ENCODE measurements around the gene MT1G. TPM values are rescaled to one million over a fixed set of nuclear protein-coding genes. Genes with fewer than 3 reads are reported as not detected.
A peak's percentile ranks its signal among the peaks of the same experiment; 100 is the strongest.

Gene MT1G
- total and polyA plus RNA-seq, 2 experiments from 2014 or later = 184 to 1,014 TPM

- Histone ChIP-seq H3K27ac (ENCODE audit: low read depth) (no peak within 1 kb of the TSS), H3K79me2 (replicated peaks; ENCODE audit: insufficient read depth) (no peaks in the 10 kb centered on the region), H3K9me2 (ENCODE audit: insufficient read depth) (no peaks in the 10 kb centered on the region; the same call in 1 of the 2 replicates), H4K20me1 (replicated peaks; ENCODE audit: insufficient read depth) (peaks cover 2% of the 10 kb centered on the region; the same call in 1 of the 2 replicates), H3K4me1 (ENCODE audit: insufficient read depth) (peaks cover 37% of the 10 kb centered on the region), H3K4me3 (peak within 1 kb of the TSS; percentile 63), H2AFZ (peak within 1 kb of the TSS; percentile 98), H3F3A (replicated peaks; ENCODE audit: low read depth) (0 out of 2 replicates have a peak, but pooled peaks cover 8% of the 10 kb centered on the region), H3K27me3 (ENCODE audit: insufficient read depth) (peaks cover 100% of the 10 kb centered on the region), H3K36me3 (ENCODE audit: insufficient read depth) (no peaks in the 10 kb centered on the region), H3K4me2 (peak within 1 kb of the TSS; percentile 84)
- Mint-ChIP-seq H3K4me1 (peaks cover 41% of the 10 kb centered on the region), H3K27me3 (ENCODE audit: insufficient read depth, low read depth, poor library complexity) (peaks cover 88% of the 10 kb centered on the region), H3K36me3 (ENCODE audit: low read depth) (peaks cover 14% of the 10 kb centered on the region; the same call in 1 of the 3 replicates), H3K9me3 (peaks cover 11% of the 10 kb centered on the region; the same call in 1 of the 3 replicates), H3K4me3 (peak within 1 kb of the TSS; percentile 82), H3K27ac (no peak within 1 kb of the TSS)
- DNase-seq (ENCODE audit: low spot score) = peak; percentile 81
- ATAC-seq = peak; percentile 86
- no peak for TF ChIP-seq ZNF462 (CRISPR knock-in tag; IDR thresholded peaks at IDR 0.05)
- TF ChIP-seq CREB1 (CRISPR knock-in tag; IDR thresholded peaks at IDR 0.05; ENCODE audit: low read depth) = no peak
- peak; percentile 80 for TF ChIP-seq POLR2AphosphoS5 (IDR thresholded peaks at IDR 0.05; ENCODE audit: low read depth)
- TF ChIP-seq, protein P1, sequence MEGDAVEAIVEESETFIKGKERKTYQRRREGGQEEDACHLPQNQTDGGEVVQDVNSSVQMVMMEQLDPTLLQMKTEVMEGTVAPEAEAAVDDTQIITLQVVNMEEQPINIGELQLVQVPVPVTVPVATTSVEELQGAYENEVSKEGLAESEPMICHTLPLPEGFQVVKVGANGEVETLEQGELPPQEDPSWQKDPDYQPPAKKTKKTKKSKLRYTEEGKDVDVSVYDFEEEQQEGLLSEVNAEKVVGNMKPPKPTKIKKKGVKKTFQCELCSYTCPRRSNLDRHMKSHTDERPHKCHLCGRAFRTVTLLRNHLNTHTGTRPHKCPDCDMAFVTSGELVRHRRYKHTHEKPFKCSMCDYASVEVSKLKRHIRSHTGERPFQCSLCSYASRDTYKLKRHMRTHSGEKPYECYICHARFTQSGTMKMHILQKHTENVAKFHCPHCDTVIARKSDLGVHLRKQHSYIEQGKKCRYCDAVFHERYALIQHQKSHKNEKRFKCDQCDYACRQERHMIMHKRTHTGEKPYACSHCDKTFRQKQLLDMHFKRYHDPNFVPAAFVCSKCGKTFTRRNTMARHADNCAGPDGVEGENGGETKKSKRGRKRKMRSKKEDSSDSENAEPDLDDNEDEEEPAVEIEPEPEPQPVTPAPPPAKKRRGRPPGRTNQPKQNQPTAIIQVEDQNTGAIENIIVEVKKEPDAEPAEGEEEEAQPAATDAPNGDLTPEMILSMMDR (conservative IDR thresholded peaks at IDR 0.05; ENCODE audit: low read depth in 2 of 2) = no peak
- peak; percentile 52 for TF ChIP-seq EZH2phosphoT487 (IDR thresholded peaks at IDR 0.05; ENCODE audit: unreplicated experiment)
- no peak for TF ChIP-seq ZNF331 (CRISPR knock-in tag; IDR thresholded peaks at IDR 0.05; ENCODE audit: low read depth)
- TF ChIP-seq STAT1 (IDR thresholded peaks at IDR 0.05; ENCODE audit: unreplicated experiment) = no peak
- TF ChIP-seq NANOG (IDR thresholded peaks at IDR 0.05; ENCODE audit: borderline replicate concordance) = no peak
- peak; percentile 51 for TF ChIP-seq EZH2 (IDR thresholded peaks at IDR 0.05; ENCODE audit: low read depth, unreplicated experiment)
- TF ChIP-seq REST (IDR thresholded peaks at IDR 0.05; ENCODE audit: unreplicated experiment) = no peak
- no peak for TF ChIP-seq ETS1 (IDR thresholded peaks at IDR 0.05)
- no peak for TF ChIP-seq ZNF114 (CRISPR knock-in tag; IDR thresholded peaks at IDR 0.05)
- TF ChIP-seq JUNB (IDR thresholded peaks at IDR 0.05; ENCODE audit: unreplicated experiment) = no peak
Measured at GRCh38 chr16:56625140-56625942, 42.5 kb downstream of the MT1G start, which contains the start of gene MT1E. TSS of gene MT1E (plus strand) at chr16:56625781. CDS start at chr16:56625852, 71 bp downstream.

Measured in GM23338 (cell line).